SK-N-SH treated with all-trans-retinoic acid at 6 μM for 48 hours (cell line): ENCODE data around the gene LSM14A.

ENCODE experiments used
- ARNTL ChIP-seq: fragments of 450-650 bp; formaldehyde crosslinking; IDR thresholded peaks from 2 replicates; pipeline ENCODE4 v1.5.0; 2020; ENCODE audit warnings: low read depth, mild to moderate bottlenecking, moderate library complexity, borderline replicate concordance
- CSDC2 ChIP-seq: fragments of 250-450 bp; sonication (Bioruptor Pico); IDR thresholded peaks from 2 replicates; pipeline ENCODE4 v1.5.0; 2020; ENCODE audit warnings: mild to moderate bottlenecking, moderate library complexity
- ESRRG ChIP-seq: fragments of 250-450 bp; sonication (Bioruptor Pico); IDR thresholded peaks from 2 replicates; pipeline ENCODE4 v1.6.1; 2021; ENCODE audit warnings: mild to moderate bottlenecking
- POU6F1 ChIP-seq: fragments of 250-450 bp; sonication (Bioruptor Pico); IDR thresholded peaks from 2 replicates; pipeline ENCODE4 v1.8.0; 2021; ENCODE audit warnings: low read depth, mild to moderate bottlenecking, moderate library complexity, borderline replicate concordance
- PPARA ChIP-seq: fragments of 250-450 bp; sonication (Bioruptor Pico); IDR thresholded peaks from 2 replicates; pipeline ENCODE4 v1.5.0; 2020; ENCODE audit warnings: mild to moderate bottlenecking, borderline replicate concordance
- RARB ChIP-seq: fragments of 250-450 bp; sonication (Bioruptor Pico); IDR thresholded peaks from 2 replicates; pipeline ENCODE4 v1.8.0; 2021; ENCODE audit warnings: mild to moderate bottlenecking, moderate library complexity
- ZFP30 ChIP-seq: fragments of 450-650 bp; formaldehyde crosslinking; IDR thresholded peaks from 2 replicates; pipeline ENCODE4 v1.5.0; 2022; ENCODE audit warnings: mild to moderate bottlenecking, moderate library complexity
- TF ChIP-seq, protein P1 (sequence below): fragments of 250-450 bp; sonication (Bioruptor Pico); IDR thresholded peaks from 2 replicates; pipeline ENCODE4 v1.5.1; 2020; ENCODE audit warnings: low read depth, mild to moderate bottlenecking, moderate library complexity

GRCh38 chr19:34180709-34181108 lies 8.4 kb downstream of the LSM14A start:
- TF ChIP-seq RARB (CRISPR knock-in tag) (no peak), CSDC2 (CRISPR knock-in tag) (no peak), ZFP30 (CRISPR knock-in tag) (no peak), ESRRG (CRISPR knock-in tag) (no peak), PPARA (CRISPR knock-in tag) (no peak), ARNTL (CRISPR knock-in tag) (no peak), POU6F1 (CRISPR knock-in tag) (no peak)
- TF ChIP-seq, protein P1, sequence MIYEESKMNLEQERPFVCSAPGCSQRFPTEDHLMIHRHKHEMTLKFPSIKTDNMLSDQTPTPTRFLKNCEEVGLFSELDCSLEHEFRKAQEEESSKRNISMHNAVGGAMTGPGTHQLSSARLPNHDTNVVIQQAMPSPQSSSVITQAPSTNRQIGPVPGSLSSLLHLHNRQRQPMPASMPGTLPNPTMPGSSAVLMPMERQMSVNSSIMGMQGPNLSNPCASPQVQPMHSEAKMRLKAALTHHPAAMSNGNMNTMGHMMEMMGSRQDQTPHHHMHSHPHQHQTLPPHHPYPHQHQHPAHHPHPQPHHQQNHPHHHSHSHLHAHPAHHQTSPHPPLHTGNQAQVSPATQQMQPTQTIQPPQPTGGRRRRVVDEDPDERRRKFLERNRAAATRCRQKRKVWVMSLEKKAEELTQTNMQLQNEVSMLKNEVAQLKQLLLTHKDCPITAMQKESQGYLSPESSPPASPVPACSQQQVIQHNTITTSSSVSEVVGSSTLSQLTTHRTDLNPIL (CRISPR knock-in tag) = no peak
